Prostate gland (tissue), 2 donors: ENCODE results near the gene MAP2K1.

ENCODE experiments used
- CTCF ChIP-seq, 4 experiments: fragments of 200-600 bp in 2 of 4; fragments of 450-650 bp in 2 of 4; sonication (generic) in 2 of 4; IDR thresholded peaks; 1 replicate in 3 of 4; 2 replicates in 1 of 4; pipeline ENCODE4 v1.5.1; 2016 to 2019; ENCODE audit warnings: antibody characterized with exemption in 4 of 4, mild to moderate bottlenecking in 2 of 4, moderate library complexity in 2 of 4
- POLR2A ChIP-seq: fragments of 450-650 bp; IDR thresholded peaks from one replicate; pipeline ENCODE4 v1.6.1; 2016; ENCODE audit warnings: antibody characterized with exemption, mild to moderate bottlenecking
- POLR2AphosphoS5 ChIP-seq: sonication (generic); formaldehyde crosslinking; IDR thresholded peaks from one replicate; pipeline ENCODE4 v1.6.1; 2017; ENCODE audit warnings: antibody characterized with exemption

DNA sequence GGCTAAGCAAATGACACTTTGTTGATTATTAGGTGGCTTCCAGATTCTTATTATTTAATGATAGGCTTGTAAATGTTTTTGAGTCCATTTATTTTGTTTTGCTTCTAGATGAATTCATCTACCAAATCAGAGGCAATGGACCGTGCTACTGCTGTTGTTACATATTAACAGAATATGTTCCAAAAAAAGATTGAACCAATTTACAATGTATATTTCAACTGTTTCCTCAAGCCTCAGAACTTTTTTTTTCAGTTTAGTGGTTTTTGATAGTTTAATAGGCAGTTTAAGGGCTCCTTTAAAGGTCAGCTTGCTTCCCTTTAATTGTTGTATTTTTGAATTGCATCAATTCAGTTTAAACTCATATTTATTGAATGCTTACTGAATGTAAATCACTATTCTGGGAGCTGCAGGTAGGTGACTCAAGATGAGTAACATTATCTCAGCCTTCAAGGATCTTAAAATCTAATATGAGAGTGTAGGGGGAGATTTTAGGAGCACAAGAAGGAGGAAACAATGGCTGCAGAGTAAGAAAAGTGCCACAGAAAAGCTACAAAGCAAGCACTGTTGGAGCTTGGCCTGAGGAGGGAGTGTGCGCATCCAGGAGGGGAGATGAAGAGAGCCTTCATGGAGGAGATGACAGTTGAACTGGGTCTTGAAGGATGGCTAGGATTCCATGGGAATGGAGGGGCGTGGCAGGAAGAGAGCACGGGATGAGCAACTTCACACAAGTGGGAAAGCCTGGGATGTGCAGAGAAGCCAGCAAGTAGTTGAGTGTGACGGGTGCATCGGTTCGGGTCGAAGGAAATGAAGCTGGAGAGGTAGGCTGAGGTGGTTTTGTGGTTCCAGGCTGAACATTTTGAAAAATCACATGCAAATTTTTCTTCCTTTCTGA is 14.7 kb downstream of the MAP2K1 start:
- TF ChIP-seq POLR2A = no peak
- no peak for TF ChIP-seq CTCF (IDR thresholded peaks at IDR 0.05)
- no peak for TF ChIP-seq POLR2AphosphoS5
